Lower lobe of right lung (tissue), 2 donors: ENCODE results near the gene MREG. TPM values are rescaled to one million over a fixed set of nuclear protein-coding genes. Genes with fewer than 3 reads are reported as not detected.

Experiments
- ATAC-seq, 2 donors: fragments of 200-7000 bp; cut with Tn5 transposase; one replicate each; pipeline ENCODE4 v1.9.1; 2020 to 2022; ENCODE audit warnings: mild to moderate bottlenecking in 2 of 2, moderate library complexity in 2 of 2
- DNase-seq: peaks from one replicate; pipeline ENCODE4 v3.0.0-alpha.2; 2020
- H3K27ac ChIP-seq: fragments of 200-600 bp; one replicate; pipeline ENCODE4 v1.8.0; 2022
- H3K27me3 ChIP-seq: fragments of 200-600 bp; one replicate; pipeline ENCODE4 v1.8.0; 2022; ENCODE audit warnings: low read depth
- H3K36me3 ChIP-seq: fragments of 200-600 bp; one replicate; pipeline ENCODE4 v1.8.0; 2022; ENCODE audit warnings: mild to moderate bottlenecking
- H3K4me1 ChIP-seq: fragments of 200-600 bp; one replicate; pipeline ENCODE4 v1.8.0; 2022
- H3K4me3 ChIP-seq: fragments of 200-600 bp; one replicate; pipeline ENCODE4 v1.8.0; 2022; ENCODE audit warnings: mild to moderate bottlenecking
- H3K9me3 ChIP-seq: fragments of 200-600 bp; one replicate; pipeline ENCODE4 v1.8.0; 2022
- intact Hi-C: fragments of 100-400 bp; cut with DNase I; formaldehyde crosslinking; loops from one replicate; pipeline ENCODE4 v1.11.0; 2022
- total RNA-seq: library from RNA; stranded (reverse); fragmentation: NEBNext Ultra II Directional; extraction: Animal tissue kit (Norgen Biotek cat#: 25700); gene quantifications from one replicate; pipeline ENCODE4 v1.2.1, GENCODE V29; 2021
- TF ChIP-seq, protein P1 (sequence below): fragments of 200-600 bp; IDR thresholded peaks from one replicate; pipeline ENCODE4 v1.8.0; 2022; ENCODE audit warnings: antibody characterized with exemption, mild to moderate bottlenecking
- donor health status: DM: no; HTN: yes; CAD: no; lungs with severe emphysema.

Gene MREG
- total RNA-seq, 1 donor from 2014 or later: 12.7 TPM

GRCh38 chr2:215984661-215985060 lies 28.7 kb downstream of the MREG start:
- H3K4me1 ChIP-seq: peaks cover 3% of the 10 kb centered on the region
- no peak for DNase-seq
- intact Hi-C loops: no loop called here
- H3K36me3 ChIP-seq: no peaks in the 10 kb centered on the region
- H3K27me3 ChIP-seq: no peaks in the 10 kb centered on the region
- ATAC-seq: no peak
- no peak overlapping the region for H3K27ac ChIP-seq
- H3K4me3 ChIP-seq: no peak overlapping the region
- no peaks in the 10 kb centered on the region for H3K9me3 ChIP-seq
- TF ChIP-seq, protein P1, sequence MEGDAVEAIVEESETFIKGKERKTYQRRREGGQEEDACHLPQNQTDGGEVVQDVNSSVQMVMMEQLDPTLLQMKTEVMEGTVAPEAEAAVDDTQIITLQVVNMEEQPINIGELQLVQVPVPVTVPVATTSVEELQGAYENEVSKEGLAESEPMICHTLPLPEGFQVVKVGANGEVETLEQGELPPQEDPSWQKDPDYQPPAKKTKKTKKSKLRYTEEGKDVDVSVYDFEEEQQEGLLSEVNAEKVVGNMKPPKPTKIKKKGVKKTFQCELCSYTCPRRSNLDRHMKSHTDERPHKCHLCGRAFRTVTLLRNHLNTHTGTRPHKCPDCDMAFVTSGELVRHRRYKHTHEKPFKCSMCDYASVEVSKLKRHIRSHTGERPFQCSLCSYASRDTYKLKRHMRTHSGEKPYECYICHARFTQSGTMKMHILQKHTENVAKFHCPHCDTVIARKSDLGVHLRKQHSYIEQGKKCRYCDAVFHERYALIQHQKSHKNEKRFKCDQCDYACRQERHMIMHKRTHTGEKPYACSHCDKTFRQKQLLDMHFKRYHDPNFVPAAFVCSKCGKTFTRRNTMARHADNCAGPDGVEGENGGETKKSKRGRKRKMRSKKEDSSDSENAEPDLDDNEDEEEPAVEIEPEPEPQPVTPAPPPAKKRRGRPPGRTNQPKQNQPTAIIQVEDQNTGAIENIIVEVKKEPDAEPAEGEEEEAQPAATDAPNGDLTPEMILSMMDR: no peak

DNA sequence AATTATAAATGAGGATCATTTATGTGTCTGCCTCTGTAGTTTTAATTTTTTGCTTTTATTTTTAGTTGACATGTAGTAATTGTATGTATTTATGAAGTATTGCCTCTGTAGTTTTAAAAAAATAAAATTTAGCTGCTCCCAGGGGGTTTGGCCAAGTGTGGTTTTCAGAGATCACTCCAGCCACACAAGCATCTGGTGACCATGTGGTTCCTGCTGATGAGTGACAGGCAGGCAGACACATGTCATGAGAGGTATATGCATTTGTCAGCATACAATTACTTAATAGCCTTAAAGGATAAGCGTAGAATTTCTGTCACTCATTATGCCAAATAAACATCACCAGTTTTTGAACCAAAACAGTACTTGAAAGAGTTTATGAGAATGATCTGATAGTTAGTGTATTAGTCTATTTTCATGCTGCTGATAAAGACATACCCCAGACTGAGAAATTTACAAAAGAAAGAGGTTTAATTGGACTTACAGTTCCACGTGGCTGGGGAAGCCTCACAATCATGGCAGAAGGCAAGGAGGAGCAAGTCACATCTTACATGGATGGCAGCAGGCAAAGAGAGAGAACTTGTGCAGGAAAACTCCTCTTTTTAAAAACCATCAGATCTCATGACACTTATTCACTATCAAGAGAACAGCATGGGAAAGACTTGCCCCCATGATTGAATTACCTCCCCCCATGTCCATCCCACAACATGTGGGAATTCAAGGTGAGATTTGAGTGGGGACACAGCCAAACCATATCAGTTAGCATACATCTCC lies 29.6 kb downstream of the MREG start:
- DNase-seq (no peak), ATAC-seq (no peak)
- Histone ChIP-seq H3K4me3 (no peak overlapping the region), H3K4me1 (peaks cover 7% of the 10 kb centered on the region), H3K27ac (no peak overlapping the region), H3K9me3 (no peaks in the 10 kb centered on the region), H3K27me3 (no peaks in the 10 kb centered on the region), H3K36me3 (no peaks in the 10 kb centered on the region)
- TF ChIP-seq, protein P1: no peak
- intact Hi-C loops: no loop called here

DNA sequence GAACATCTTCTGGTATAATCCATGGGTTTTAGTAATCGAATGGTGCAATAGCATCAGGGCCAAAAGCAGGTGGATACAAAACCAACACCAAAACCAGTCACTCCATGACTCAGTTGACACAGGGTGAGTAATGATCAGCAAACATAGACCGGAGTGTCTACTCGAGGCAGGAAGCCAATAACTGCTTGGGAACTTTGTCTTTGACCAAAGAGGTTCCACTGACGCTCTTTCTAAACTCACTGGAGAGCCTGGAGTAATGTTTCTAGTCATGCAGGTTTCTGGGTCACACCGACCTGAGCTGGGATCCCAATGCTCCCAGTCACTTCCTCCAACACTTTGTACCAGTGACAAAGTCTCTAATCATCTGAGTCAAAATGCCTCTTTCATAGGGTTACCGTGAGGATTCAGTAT lies 30.9 kb downstream of the MREG start:
- intact Hi-C loops: no loop called here
- peak; percentile 92 to 94 for ATAC-seq
- TF ChIP-seq, protein P1: no peak
- DNase-seq: no peak
- Histone ChIP-seq H3K4me1 (peaks cover 7% of the 10 kb centered on the region), H3K27ac (no peak overlapping the region), H3K4me3 (no peak overlapping the region), H3K9me3 (no peaks in the 10 kb centered on the region), H3K27me3 (no peaks in the 10 kb centered on the region), H3K36me3 (no peaks in the 10 kb centered on the region)

DNA sequence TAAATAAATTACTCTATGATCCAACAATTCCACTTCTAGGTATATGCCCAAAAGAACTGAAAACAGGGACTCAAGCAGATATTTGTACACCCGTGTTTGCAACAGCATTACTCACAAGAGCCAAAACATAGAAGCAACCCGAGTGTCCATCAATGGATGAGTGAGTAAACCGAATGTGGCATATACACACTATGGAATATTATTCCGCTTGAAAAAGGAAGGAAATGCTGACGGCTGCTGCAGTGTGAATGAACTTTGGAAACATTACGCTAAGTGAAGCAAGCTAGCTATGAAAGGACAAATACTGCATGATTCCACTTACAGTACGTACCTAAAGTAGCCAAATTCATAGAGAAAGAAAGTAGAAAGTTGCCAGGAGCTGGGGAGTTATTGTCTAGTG lies 32.2 kb downstream of the MREG start:
- H3K27ac ChIP-seq: no peak overlapping the region
- H3K4me1 ChIP-seq: peaks cover 7% of the 10 kb centered on the region
- intact Hi-C loops: no loop called here
- no peak overlapping the region for H3K4me3 ChIP-seq
- H3K36me3 ChIP-seq: no peaks in the 10 kb centered on the region
- TF ChIP-seq, protein P1: no peak
- no peaks in the 10 kb centered on the region for H3K9me3 ChIP-seq
- no peak for ATAC-seq
- no peaks in the 10 kb centered on the region for H3K27me3 ChIP-seq
- DNase-seq: no peak

DNA sequence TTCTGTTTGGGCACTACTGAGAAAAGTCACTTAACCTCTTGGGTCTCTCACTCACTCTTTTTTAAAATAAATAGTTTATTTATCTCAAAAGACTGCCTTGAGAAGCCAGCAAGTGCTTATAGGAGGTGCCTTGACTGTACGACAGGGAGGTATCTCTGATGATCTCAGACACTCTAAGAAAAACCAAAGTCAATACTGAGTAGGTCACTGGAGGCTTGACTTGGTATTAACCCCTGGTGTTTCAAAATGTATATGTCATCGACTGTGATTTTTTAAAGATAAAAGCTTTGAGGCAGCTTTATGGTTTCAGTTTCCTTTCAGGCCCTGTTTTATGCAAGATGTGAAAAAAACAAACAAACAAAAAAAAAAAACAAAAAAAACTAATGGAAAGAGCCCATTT lies 33.7 kb downstream of the MREG start:
- ATAC-seq: peak in 1 of 2 donors; percentile 62
- intact Hi-C loops: no loop called here
- DNase-seq: no peak

More for the DNA sequence above, 33.7 kb downstream of the MREG start:
- H3K4me3 ChIP-seq: no peak overlapping the region
- TF ChIP-seq, protein P1: no peak
- H3K27me3 ChIP-seq: no peaks in the 10 kb centered on the region
- H3K9me3 ChIP-seq: no peaks in the 10 kb centered on the region
- peaks cover 7% of the 10 kb centered on the region for H3K4me1 ChIP-seq
- no peak overlapping the region for H3K27ac ChIP-seq
- H3K36me3 ChIP-seq: no peaks in the 10 kb centered on the region
